Measurements from ENCODE around the gene SPTBN4.
A peak's percentile ranks its signal among the peaks of the same experiment; 100 is the strongest.
"Not testable (repeated sequence)": the region's sequence is repeated elsewhere in the genome, so short reads cannot be mapped to it uniquely, and the experiment has no call there.

The SPTBN4 gene

DNA sequence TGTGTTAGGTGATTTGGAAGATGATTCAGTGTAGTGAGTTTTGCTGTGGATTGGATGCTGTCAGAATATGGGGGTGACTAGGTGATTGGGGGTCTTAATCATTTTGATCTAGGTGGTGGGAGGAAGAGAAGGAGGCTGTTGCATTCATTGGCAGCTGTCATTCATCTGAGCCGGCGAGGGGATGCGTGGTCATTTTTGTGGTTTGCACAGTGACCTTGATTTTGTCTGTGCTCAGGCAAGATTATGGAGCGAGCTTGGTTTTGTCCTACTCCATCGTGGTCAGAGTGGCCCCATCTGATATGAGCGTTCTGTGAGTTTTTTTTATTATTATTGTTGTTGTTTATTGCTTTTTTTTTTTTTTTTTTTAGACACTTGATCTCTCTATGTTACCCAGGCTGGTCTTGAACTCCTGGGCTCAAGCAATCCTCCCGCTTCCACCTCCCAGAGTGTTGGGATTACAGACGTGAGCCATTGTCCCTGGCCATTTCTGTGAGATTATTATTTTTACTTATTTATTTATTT is 42.0 kb downstream of the SPTBN4 start:
- no peak for DNase-seq

DNA sequence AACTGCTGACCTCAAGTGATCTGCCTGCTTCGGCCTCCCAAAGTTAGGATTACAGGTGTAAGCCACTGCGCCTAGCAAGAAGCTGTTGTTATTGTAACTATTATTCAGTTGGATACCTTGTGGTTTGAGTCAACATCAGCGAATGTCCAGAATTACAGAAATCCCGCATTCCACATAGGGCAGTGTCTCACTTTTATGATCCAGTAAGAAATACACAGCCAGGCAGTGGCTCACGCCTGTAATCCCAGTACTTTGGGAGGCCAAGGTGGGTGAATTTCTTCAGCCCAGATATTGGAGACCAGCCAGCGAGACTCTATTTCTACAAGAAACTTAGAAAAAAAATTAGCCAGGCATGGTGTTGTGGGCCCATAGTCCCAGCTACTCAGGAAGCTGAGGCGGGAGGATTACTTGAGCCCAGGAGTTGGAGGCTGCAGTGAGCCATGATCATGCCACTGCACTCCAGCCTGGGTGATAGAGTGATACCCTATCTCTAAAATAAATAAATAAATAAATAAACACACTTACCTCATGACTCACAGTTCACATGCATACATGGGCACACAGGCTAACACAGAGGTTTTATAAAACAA is 43.8 kb downstream of the SPTBN4 start:
- DNase-seq = no peak

DNA sequence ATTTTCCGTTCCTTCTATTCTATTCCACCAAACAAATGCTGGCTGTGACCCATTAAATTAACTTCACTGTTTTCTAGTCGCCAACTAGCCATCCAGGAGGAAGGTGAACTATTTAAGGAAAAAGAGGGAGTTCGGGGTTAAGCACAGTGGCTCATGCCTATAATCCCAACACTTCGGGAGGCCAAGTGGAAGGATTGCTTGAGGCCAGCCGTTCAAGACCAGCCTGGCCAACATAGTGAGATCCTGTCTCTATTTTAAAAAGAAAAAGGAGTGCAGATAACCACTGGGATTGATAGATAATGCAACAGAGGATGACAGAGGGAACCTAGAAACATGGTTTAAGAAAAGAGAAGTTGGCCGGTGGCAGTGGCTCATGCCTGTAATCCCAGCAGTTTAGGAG is 44.7 kb downstream of the SPTBN4 start:
- DNase-seq = no peak

DNA sequence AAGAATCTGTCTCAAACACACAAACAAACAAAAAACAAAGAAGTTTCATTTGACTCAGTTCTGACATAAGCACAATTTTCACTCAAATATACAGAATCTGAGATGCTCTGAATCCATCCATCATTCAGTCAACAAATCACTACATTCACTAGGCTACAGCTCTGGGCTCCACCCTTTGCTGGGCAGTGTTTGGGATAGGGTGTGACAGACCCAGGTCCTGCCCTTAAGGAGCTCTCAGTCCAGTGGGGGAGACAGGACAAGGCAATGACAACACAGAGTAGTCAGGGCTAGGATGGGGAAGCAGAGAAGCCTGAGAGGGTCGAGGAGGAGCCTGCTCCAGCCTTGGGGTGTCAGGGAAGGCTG is 45.3 kb downstream of the SPTBN4 start:
- no peak for DNase-seq

DNA sequence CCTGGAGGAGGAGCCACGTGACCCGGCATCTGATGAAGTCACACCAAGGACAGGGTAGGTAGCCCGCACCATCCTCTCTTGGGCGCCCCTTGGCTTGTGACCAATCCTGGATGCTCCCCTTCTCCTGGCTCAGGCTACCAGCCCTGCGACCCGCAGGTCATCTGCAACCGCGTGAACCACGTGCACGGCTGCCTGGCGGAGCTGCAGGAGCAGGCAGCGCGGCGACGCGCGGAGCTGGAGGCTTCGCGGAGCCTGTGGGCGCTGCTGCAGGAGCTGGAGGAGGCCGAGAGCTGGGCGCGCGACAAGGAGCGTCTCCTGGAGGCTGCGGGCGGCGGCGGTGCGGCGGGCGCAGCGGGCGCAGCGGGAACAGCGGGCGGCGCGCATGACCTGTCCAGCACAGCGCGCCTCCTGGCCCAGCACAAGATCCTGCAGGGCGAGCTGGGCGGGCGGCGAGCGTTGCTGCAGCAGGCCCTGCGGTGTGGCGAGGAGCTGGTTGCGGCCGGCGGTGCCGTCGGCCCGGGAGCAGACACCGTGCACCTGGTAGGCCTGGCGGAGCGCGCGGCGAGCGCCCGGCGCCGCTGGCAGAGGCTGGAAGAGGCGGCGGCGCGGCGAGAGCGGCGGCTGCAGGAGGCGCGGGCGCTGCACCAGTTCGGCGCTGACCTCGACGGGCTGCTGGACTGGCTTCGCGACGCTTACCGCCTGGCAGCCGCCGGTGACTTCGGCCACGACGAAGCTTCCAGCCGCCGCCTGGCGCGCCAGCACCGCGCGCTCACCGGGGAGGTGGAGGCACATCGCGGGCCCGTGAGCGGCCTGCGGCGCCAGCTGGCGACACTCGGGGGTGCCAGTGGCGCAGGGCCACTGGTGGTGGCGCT is 45.9 kb downstream of the SPTBN4 start:
- DNase-seq = no peak

DNA sequence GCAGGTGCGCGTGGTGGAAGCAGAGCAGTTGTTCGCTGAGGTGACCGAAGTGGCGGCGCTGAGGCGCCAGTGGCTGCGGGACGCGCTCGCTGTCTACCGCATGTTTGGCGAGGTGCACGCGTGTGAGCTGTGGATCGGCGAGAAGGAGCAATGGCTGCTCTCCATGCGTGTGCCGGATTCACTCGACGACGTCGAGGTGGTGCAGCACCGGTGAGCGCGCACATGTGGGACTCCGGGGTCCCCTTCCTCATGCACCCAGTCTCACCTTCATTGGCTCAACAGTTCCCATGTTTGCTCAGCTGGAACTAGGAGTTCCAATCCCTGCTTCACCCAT is 46.5 kb downstream of the SPTBN4 start:
- DNase-seq = no peak

DNA sequence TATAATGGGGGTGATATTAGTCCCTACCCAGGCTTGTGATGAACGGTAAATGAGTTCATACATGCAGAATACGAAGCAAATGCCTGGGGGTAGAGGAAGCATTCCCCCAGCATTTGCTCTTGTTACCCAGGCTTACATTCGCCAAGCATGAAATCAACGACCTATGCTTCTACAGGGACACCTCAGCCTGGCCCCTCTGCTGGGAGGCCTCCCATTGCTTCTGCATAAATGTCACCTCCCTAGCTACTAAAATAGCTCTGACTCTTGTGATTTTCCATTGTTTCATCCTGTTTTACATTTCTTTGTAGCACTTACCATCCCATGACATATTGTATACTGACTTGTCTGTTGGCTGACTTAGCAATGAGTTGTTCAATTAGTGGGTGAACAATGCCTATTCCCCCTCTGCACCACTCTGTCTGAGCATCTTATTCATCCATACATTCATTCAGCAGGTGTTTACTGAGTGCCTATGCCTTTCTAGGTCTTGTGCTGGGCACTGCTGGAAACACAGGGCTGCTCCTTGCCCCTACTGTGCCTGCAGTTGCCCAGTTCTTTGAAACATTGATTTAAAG is 47.0 kb downstream of the SPTBN4 start:
- DNase-seq = no peak

DNA sequence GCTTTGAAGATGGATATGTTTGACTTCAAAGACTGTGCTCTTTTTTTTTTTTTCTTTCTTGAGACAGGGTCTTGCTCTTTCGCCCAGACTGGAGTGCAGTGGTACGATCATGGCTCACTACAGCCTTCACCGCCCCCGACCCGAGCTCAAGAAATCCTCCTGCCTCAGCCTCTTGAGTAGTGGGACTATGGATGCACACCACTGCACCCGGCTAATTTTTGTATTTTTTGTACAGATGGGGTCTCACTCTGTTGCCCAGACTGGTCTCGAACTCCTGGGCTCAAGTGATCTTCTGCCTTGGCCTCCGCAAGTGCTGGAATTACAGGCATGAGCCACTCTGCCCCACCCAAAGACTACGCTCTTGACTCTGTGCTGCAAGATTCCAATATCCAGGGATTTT is 50.4 kb downstream of the SPTBN4 start:
- no peak for DNase-seq

DNA sequence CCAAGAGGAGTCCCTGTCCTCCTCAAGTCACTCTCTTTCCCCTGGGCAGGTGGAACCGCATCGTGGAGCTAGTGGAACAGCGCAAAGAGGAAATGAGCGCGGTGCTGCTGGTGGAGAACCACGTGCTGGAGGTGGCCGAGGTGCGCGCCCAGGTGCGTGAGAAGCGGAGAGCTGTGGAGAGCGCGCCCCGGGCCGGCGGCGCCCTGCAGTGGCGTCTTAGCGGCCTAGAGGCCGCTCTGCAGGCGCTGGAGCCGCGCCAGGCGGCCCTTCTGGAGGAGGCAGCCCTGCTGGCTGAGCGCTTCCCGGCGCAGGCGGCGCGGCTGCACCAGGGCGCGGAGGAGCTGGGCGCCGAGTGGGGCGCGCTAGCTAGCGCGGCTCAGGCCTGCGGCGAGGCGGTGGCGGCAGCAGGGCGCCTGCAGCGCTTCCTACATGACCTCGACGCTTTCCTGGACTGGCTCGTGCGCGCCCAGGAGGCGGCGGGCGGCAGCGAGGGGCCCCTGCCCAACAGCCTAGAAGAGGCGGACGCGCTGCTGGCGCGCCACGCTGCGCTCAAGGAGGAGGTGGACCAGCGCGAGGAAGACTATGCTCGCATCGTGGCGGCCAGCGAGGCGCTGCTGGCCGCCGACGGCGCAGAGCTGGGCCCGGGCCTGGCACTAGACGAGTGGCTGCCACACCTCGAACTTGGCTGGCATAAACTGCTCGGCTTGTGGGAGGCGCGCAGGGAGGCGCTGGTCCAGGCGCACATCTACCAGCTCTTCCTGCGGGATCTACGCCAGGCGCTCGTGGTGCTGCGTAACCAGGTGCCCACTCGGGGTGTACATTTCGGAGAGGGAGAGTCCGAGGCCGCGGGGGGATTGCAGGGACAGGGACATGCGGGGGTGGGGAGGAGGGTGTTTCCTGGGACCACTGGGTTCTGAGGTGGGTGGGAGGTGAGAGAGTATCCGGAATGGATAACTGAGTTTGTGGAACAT is 52.8 kb downstream of the SPTBN4 start:
- no peak for DNase-seq

DNA sequence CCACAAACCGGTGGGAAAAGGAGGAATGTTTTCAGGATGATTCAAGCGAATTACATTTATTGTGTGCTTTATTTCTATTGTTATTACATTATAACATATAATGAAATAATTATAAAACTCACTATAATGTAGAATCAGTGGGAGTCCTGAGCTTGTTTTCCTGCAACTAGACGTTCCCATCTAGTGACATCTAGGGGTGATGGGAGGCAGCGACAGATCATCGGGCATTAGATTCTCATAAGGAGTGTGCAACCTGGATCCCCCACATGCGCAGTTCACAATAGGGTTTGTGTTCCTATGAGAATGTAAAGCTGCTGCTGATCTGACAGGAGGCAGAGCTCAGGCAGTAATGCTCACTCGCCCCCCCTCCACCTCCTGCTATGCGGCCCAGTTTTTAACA is 54.5 kb downstream of the SPTBN4 start:
- DNase-seq = no peak

DNA sequence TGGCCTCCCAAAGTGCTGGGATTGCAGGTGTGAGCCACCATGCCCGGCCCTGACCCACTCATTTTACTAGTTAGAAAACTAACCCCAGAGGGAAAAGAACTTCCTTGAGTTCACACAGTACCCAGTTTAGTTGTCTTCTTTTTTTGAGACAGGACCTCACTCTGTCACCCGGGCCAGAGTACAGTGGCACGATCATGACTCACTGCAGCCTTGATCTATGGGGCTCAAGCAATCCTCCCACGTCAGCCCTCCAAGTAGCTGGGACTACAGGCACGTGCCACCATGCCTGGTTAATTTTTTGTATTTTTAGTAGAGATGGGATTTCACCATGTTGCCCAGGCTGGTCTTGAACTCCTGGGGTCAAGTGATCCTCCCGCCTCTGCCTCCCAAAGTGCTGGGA is 55.1 kb downstream of the SPTBN4 start:
- not testable (repeated sequence) for DNase-seq

DNA sequence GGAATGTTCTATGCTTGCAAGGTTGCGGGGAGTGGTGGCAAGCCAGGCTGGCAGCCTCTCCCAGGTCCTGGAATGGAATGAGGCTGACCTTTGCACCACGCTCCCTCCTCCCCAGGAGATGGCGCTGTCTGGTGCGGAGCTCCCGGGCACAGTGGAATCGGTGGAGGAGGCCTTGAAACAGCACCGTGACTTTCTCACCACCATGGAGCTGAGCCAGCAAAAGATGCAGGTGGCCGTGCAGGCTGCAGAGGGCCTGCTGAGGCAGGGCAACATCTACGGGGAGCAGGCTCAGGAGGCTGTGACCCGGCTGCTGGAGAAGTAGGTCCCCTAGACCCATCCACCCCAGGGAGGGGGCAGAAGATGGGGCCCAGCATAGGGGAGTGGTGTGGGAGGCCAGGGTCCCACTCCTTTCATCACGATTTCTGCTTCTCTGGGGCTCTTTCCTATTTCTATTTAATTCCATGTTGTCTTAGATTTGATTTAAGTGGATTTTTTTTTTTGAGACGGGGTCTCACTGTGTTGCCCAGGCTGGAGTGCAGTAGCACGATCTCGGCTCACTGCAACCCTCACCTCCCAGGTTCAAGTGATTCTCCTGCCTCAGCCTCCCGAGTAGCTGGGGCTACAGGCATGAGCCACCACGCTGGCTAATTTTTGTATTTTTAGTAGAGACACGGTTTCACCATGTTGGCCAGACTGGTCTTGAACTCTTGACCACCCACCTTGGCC is 56.7 kb downstream of the SPTBN4 start:
- DNase-seq = peak; percentile 37

DNA sequence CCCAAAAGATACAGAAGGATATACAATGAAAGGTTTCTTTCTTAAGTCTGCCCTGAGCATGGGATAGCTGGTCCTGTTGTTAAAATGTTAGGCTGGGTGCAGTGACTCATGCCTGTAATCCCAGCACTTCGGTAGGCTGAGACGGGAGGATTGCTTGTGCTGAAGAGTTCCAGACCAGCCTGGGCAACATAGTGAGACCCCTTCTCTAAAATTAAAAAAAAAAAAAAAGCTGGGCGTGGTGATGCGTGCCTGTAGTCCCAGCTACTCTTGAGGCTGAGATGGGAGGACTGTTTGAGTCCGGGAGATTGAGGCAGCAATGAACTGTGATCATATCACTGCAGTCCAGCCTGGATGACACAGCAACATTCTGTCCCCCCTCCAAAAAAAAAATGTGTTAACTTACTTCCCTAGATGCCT is 57.3 kb downstream of the SPTBN4 start:
- DNase-seq = no peak

DNA sequence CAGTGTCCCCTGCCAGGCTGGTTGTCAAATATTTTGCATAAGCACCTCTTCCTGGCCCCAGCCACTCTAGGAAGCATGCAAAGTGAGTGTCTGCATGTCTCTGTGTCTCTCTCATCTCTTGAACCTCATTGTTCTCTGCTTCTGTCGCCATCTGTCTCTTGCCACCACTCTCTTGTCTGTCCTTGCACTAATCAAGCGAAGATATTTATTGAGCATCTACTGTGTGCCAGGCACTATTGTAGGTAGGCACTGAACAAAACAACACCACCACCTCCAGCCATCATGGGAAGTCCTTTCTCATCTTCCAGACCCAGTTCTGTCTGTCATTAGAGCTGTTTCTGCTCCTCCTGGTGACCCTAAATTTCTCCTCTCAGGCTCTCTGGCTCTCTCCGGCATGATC is 57.9 kb downstream of the SPTBN4 start:
- DNase-seq = no peak

DNA sequence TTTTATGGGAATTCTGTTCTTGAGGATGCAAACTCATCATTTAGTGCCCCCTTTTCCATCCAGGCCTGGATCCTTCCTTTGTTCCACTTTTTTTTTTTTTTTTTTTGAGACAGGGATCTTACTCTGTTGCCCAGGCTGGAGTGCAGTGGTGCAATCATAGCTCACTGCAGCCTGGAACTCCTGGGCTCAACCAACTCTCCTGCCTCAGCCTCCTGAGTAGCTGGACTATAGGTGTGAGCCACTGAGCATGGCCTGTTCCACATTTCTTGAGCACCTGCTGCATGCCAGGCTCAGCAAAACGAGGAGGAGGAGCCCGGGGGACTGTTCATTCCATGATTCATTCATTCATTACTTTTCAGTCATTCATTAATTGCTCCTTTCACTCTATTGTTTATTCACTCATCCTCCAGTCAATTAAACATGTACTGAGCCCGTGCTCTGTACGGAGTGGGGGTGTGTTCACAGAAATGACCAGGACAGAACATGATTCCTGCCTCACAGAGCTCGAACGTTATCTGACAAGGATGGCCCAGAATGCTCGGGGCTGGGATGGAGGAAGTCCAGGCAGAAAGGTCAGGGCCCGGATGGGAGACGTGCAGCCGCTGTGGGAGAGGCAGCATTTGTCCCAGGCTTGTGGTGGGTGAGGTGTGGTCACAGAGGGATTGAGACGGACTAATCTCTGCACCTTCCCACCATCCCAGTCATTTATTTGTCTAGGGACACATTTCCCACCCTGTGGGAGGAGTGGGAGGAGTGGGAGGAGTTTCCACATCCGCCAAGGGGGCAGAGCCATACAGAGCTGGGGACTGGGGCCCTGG is 58.6 kb downstream of the SPTBN4 start:
- no peak for DNase-seq

DNA sequence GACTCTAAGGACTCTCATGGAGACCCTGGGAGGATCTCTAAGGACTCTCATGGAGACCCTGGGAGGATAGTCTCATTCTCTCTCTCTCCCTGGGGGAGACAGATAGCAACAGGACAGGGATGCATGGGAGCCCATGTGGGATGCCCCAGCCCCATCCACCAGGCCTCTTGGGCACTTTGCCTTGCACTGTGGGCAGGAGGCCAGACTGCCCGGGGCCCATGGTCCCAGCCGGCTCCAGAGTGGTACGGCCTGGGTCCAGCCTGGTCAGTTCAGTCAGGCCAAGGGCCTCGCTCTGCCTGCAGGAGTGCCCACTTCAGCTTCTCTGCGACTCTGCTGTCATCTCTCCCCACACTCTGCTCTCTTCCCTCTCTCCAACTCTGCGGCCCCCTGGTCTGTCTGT is 61.3 kb downstream of the SPTBN4 start:
- no peak for DNase-seq

DNA sequence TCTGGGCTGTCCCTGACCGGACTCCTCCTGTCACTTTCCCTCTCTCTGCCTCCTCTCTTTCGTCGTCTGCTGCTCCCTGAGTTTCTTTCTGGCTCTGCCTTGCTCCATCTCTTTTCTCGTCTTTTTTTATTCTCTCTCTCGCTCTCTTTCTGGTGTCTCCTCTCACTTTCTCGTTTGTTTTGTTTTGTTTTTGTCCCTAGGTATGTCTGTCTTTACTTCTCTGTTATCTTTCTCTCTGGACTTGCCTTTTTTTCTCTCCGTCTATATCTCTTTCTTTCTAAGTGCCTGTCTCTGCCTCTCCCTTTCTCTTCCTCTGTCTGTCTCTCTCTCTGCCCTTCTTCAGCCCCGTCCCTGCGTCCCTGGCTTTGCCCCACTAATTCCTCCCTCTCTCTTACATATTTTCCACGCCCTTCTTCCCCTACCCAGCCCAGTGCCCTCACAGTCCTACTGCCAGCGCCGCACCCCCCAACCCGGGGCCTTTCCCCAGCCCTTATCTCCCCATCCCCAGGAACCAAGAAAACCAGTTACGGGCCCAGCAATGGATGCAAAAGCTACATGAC is 61.8 kb downstream of the SPTBN4 start:
- DNase-seq = no peak

DNA sequence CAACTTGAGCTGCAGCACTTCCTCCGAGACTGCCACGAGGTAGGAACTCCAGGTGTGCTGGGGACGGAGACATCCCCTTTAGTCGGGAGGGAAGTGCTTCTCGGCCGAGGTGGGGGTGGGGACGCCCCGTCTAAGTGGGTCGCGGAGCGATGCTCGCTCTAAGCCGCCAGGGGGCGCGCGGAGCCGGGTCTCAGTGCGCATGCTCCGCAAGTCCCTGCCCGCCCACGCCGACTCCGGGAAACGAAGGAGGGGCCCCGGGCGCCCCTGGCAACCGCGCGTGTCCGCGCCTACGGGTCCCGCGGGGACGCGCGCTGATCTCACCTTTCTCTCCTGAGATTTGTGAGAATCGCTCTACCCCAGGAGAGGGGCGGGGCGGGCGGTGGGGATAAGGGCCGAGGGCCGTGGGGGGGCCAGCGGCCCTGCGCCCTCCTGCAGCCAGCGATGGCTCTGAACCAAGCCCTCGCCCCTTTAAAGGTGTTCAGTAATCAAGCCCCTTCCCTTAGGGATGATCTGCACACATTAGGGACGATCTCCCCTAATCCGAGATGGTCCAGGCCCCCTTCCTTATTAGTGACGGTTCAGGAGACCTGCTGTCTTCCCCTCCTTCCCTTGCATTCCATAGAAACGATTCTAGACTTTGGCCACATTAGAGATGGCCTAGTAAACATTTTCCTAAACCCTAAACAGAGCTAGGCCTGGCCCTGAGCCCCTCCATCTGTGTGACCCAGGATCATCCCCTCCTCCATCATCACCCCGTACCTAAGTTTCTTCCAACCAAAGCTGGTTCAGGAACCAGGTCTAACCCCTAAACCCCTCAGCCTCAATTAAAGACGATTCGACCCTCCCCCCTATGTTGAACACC is 62.5 kb downstream of the SPTBN4 start:
- DNase-seq = peak; percentile 92

DNA sequence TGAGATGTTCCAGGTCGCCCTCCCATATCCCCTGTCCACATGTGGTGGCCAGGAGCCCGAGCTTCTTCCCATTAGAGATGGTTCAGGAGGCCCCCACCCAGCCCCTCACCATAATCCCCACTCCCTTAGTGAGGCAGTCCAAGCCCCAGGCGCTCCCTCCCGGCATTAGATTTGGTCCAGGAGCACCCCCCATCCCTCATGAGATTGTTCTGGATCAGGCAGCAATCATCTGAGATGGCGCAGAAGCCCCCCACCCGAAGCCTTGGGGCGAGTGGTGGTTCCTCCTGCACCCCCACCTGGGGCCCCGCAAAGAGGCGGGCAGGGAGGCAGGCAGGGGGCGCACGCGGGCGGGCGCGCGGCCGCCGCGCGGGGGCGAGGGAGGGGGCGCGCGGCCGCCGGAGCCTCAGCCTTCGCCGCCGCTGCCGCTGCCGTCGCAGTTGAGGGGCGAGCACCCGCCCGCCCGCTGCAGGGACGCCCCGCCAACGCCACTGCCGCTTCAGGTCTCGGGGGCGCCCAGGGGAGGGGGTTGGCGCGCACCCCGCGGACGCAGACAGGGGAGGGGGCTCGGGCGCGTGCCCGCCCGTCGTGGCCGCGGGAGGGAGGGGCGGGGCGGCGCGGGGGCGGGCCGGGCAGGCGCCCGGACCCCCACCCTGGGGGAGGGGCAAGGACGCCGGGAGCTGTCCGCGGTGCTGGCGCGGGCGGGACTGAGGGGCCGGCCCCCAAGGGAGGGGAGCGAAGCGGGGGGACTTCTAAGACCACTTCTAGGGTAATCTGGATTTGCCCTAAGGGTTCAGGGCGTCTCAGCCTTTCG is 63.5 kb downstream of the SPTBN4 start:
- no peak for DNase-seq

Data from NCI-H2107 (cell line).